H1 (cell line): Measurements from ENCODE around the gene DAB2IP. TPM values are rescaled to one million over a fixed set of nuclear protein-coding genes. Genes with fewer than 3 reads are reported as not detected.

ENCODE experiments used
- CTCF ChIA-PET: fragments of 300-600 bp; sonication (Branson Sonifier 250); formaldehyde crosslinking; loops from one replicate; lab custom pipeline; 2021; ENCODE audit not compliant: partially characterized antibody; lab: Charles Lee
- POLR2A ChIA-PET: fragments of 300-600 bp; sonication (Branson Sonifier 250); formaldehyde crosslinking; loops from one replicate; lab custom pipeline; 2021; ENCODE audit warnings: inconsistent platforms; ENCODE audit not compliant: partially characterized antibody; lab: Charles Lee
- DNase-seq, 2 experiments: peaks; one replicate each; pipeline versions ENCODE4 v3.0.0 to v3.0.0-alpha.2; 2010 to 2022; ENCODE audit warnings: low spot score in 2 of 2, low read depth in 1 of 2, mixed read lengths in 1 of 2
- FAIRE-seq: peaks from 2 replicates; lab custom pipeline; 2011; peaks lifted over from hg19 to GRCh38; lab: Jason Lieb, UNC
- H2AFZ ChIP-seq: 2 replicates; pipeline ENCODE4 v1.8.1; 2012; ENCODE audit warnings: low read length, inconsistent platforms
- H2AK5ac ChIP-seq: 2 replicates; pipeline ENCODE4 v1.6.1; 2013; ENCODE audit warnings: low read depth, low read length
- H2BK120ac ChIP-seq: replicated peaks from 2 replicates; pipeline ENCODE3; 2013; ENCODE audit warnings: low read depth, low read length, inconsistent platforms
- H2BK12ac ChIP-seq: 2 replicates; pipeline ENCODE4 v1.6.1; 2013; ENCODE audit warnings: low read depth, low read length
- H2BK15ac ChIP-seq: 2 replicates; pipeline ENCODE4 v1.6.1; 2013; ENCODE audit warnings: low read length
- H2BK20ac ChIP-seq: 2 replicates; pipeline ENCODE4 v1.6.1; 2013; ENCODE audit warnings: low read length
- H2BK5ac ChIP-seq: 2 replicates; pipeline ENCODE4 v1.6.1; 2013; ENCODE audit warnings: low read depth, low read length
- H3K14ac ChIP-seq: 2 replicates; pipeline ENCODE4 v1.6.1; 2013; ENCODE audit warnings: inconsistent platforms; ENCODE audit not compliant: insufficient read length
- H3K18ac ChIP-seq: 2 replicates; pipeline ENCODE4 v1.6.1; 2013; ENCODE audit warnings: low read length; ENCODE audit errors: extremely low read depth
- H3K23ac ChIP-seq: 2 replicates; pipeline ENCODE4 v1.6.1; 2013; ENCODE audit warnings: inconsistent platforms; ENCODE audit not compliant: insufficient read length
- H3K23me2 ChIP-seq: 2 replicates; pipeline ENCODE4 v1.6.1; 2013; ENCODE audit warnings: low read depth, low read length
- H3K27ac ChIP-seq: 2 replicates; pipeline ENCODE4 v1.6.1; 2011; ENCODE audit warnings: low read depth, low read length, inconsistent platforms
- H3K27me3 ChIP-seq, 4 experiments: replicated peaks in 1 of 4; 1 replicate in 1 of 4; 2 replicates in 3 of 4; pipeline versions ENCODE4 v1.6.1 to v1.8.1; 2011 to 2013; ENCODE audit warnings: low read length in 3 of 4, mild to moderate bottlenecking in 3 of 4, inconsistent platforms in 2 of 4, mixed read lengths in 2 of 4, moderate library complexity in 1 of 4; ENCODE audit not compliant: control insufficient read depth in 3 of 4, insufficient read depth in 3 of 4; ENCODE audit errors: extremely low read depth in 1 of 4
- H3K36me3 ChIP-seq, 4 experiments: 2 replicates each; pipeline versions ENCODE4 v1.6.1 to v1.8.1; 2011 to 2013; ENCODE audit warnings: mild to moderate bottlenecking in 4 of 4, low read length in 3 of 4, moderate library complexity in 2 of 4, control low read depth in 1 of 4, inconsistent platforms in 1 of 4; ENCODE audit not compliant: insufficient read depth in 4 of 4, control insufficient read depth in 2 of 4
- H3K4ac ChIP-seq: replicated peaks from 2 replicates; pipeline ENCODE3; 2013; ENCODE audit warnings: low read length, low read depth, mixed read lengths, inconsistent platforms; ENCODE audit not compliant: insufficient read length
- H3K4me1 ChIP-seq, 4 experiments: replicated peaks in 1 of 4; 1 replicate in 1 of 4; 2 replicates in 3 of 4; pipeline versions ENCODE4 v1.6.1 to v1.8.1; 2011 to 2013; ENCODE audit warnings: low read length in 3 of 4, inconsistent platforms in 2 of 4, mixed read lengths in 1 of 4; ENCODE audit not compliant: insufficient read depth in 4 of 4, control insufficient read depth in 3 of 4
- H3K4me2 ChIP-seq, 2 experiments: 2 replicates each; pipeline versions ENCODE4 v1.6.1 to v1.8.1; 2011 to 2013; ENCODE audit warnings: low read depth in 2 of 2, low read length in 2 of 2, control low read depth in 1 of 2, inconsistent platforms in 1 of 2, mild to moderate bottlenecking in 1 of 2; ENCODE audit not compliant: insufficient read depth in 1 of 2
- H3K4me3 ChIP-seq, 4 experiments: fragments of 200-600, 300-600 bp in 1 of 4; sonication (generic), shearing (Covaris generic), sonication (Bioruptor Twin) in 1 of 4; 2 replicates each; pipeline versions ENCODE4 v1.5.1 to v1.8.1; 2011 to 2016; ENCODE audit warnings: low read length in 4 of 4, low read depth in 3 of 4, control low read depth in 2 of 4, inconsistent platforms in 2 of 4, mild to moderate bottlenecking in 2 of 4, mixed read lengths in 1 of 4, moderate library complexity in 1 of 4; ENCODE audit not compliant: insufficient read depth in 2 of 4; ENCODE audit errors: extremely low read depth in 1 of 4
- H3K56ac ChIP-seq: replicated peaks from 2 replicates; pipeline ENCODE3; 2013; ENCODE audit warnings: low read depth, mild to moderate bottlenecking, mixed read lengths, low read length, inconsistent platforms; ENCODE audit not compliant: insufficient read length
- H3K79me1 ChIP-seq: 2 replicates; pipeline ENCODE4 v1.6.1; 2013; ENCODE audit warnings: low read depth, low read length, control low read depth
- H3K79me2 ChIP-seq, 2 experiments: 2 replicates each; pipeline versions ENCODE4 v1.6.1 to v1.8.1; 2012 to 2013; ENCODE audit warnings: low read length in 2 of 2, mild to moderate bottlenecking in 2 of 2, inconsistent platforms in 1 of 2; ENCODE audit not compliant: insufficient read depth in 2 of 2, control insufficient read depth in 1 of 2
- H3K9ac ChIP-seq, 4 experiments: replicated peaks in 1 of 4; 1 replicate in 1 of 4; 2 replicates in 3 of 4; pipeline versions ENCODE4 v1.6.1 to v1.8.1; 2011 to 2013; ENCODE audit warnings: low read depth in 3 of 4, low read length in 3 of 4, control low read depth in 2 of 4, mild to moderate bottlenecking in 2 of 4, moderate library complexity in 2 of 4, inconsistent platforms in 1 of 4; ENCODE audit errors: extremely low read depth in 1 of 4
- H3K9me3 ChIP-seq, 2 experiments: 2 replicates each; pipeline versions ENCODE4 v1.6.1 to v1.8.1; 2012 to 2013; ENCODE audit warnings: mild to moderate bottlenecking in 2 of 2, moderate library complexity in 2 of 2, control low read depth in 1 of 2, inconsistent platforms in 1 of 2, low read depth in 1 of 2, low read length in 1 of 2, mixed read lengths in 1 of 2; ENCODE audit not compliant: insufficient read depth in 2 of 2
- H4K20me1 ChIP-seq, 2 experiments: replicated peaks in 1 of 2; 2 replicates each; pipeline versions ENCODE3 to v1.8.1; 2011 to 2013; ENCODE audit warnings: inconsistent platforms in 2 of 2, low read length in 2 of 2, mild to moderate bottlenecking in 1 of 2; ENCODE audit not compliant: insufficient read depth in 2 of 2, control insufficient read depth in 1 of 2
- H4K5ac ChIP-seq: 2 replicates; pipeline ENCODE4 v1.6.1; 2013; ENCODE audit warnings: low read length, low read depth, mixed read lengths, inconsistent platforms; ENCODE audit not compliant: insufficient read length
- H4K8ac ChIP-seq: 2 replicates; pipeline ENCODE4 v1.8.0; 2013; ENCODE audit warnings: mild to moderate bottlenecking, moderate library complexity, low read length, inconsistent platforms; ENCODE audit not compliant: insufficient read depth; ENCODE audit errors: extremely low read depth
- H4K91ac ChIP-seq: replicated peaks from 2 replicates; pipeline ENCODE3; 2013; ENCODE audit warnings: low read length, mixed read lengths, inconsistent platforms; ENCODE audit not compliant: insufficient read length
- CBX5 ChIP-seq: fragments of 300-800, 300-1000 bp; sonication (generic); IDR thresholded peaks from 2 replicates; pipeline ENCODE4 v1.7.1; 2016; ENCODE audit warnings: antibody characterized with exemption, low read length, low read depth
- EGR1 ChIP-seq: IDR thresholded peaks from 2 replicates; pipeline ENCODE4 v1.6.1; 2011; ENCODE audit warnings: low read depth, low read length, borderline replicate concordance
- ZNF274 ChIP-seq: IDR thresholded peaks from 2 replicates; pipeline ENCODE4 v1.7.0; 2012; ENCODE audit warnings: low read length, borderline replicate concordance; ENCODE audit errors: extremely low read depth
- WGBS, 2 experiments: shearing (Covaris generic) in 1 of 2; methylation state at CpG; one replicate each; pipeline versions ENCODE4 v1.1.6 to v1.1.7; 2013 to 2015; ENCODE audit warnings: low lambda C conversion rate in 2 of 2, mixed read lengths in 2 of 2, inconsistent platforms in 1 of 2, low coverage in 1 of 2, missing lambda C conversion rate in 1 of 2; ENCODE audit not compliant: insufficient replicate concordance in 2 of 2, insufficient coverage in 1 of 2, insufficient read length in 1 of 2; ENCODE audit errors: extremely low coverage in 1 of 2, missing lambda C conversion rate in 1 of 2; 5-methylcytosine and 5-hydroxymethylcytosine counted together
- polyA plus RNA-seq, 7 experiments: library from polyadenylated mRNA; depleted of rRNA in 3 of 7; stranded (reverse) in 5 of 7; unstranded in 2 of 7; fragments of >200 nt in 5 of 7; fragments of 200-250 nt in 2 of 7; gene quantifications; 1 replicate in 5 of 7; 2 replicates in 1 of 7; 4 replicates in 1 of 7; pipeline versions ENCODE4 v1.2.1 to v1.2.3, GENCODE V29; 2011 to 2013; ENCODE audit warnings: missing spikeins in 2 of 7, mixed read lengths in 2 of 7
- total RNA-seq: library from RNA; stranded (reverse); fragmentation: NEBNext Ultra II Directional; extraction: Animal tissue kit (Norgen Biotek cat#: 25700); gene quantifications from 2 replicates; pipeline ENCODE4 v1.2.1, GENCODE V29; 2021
- TF ChIP-seq, protein P1 (sequence below): IDR thresholded peaks from 2 replicates; pipeline ENCODE4 v1.6.1; 2012; ENCODE audit warnings: inconsistent platforms

The DAB2IP gene
- total and polyA plus RNA-seq, 2 of the 8 experiments (the other 6 are each of a cell fraction or from before 2014, with no cell fraction given) = 19.7 to 39.5 TPM

DNA sequence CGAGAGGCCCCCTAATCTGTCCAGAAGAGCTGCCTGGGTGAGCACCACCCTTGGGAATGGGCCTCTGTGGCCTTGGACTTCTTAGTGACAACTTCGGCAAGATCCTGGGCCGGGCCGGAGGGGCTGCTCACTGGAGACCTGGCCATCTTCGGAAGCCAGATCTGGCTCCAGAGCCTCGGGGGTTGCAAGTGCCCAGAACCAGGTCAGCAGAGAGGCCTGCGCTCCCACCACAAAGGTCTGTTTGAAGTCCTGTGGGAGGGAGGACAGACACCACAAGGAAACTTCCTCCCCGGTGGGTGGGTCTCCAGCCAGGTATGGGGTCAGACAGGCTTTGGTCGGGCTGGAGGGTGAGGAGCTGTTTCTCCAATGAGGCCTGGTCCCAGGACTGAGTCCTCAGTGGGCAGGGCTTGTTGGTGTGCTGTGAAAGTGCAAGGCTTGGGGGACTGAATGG, 86.1 kb downstream of the DAB2IP start:
- H3K4me2 ChIP-seq = peak overlapping the region; percentile 91 to 94; a peak in 2 of 4 replicates
- WGBS, 2 experiments = 91% methylated on average over 9 of the region's 9 CpGs; no CpG with 5 or more reads in 1 of the 2 experiments
- H3K23ac ChIP-seq = no peak overlapping the region
- peaks cover 27% of the 10 kb centered on the region for H3K79me1 ChIP-seq
- H2AK5ac ChIP-seq = no peak overlapping the region
- no peak overlapping the region; the same call in 1 of the 2 replicates for H2BK15ac ChIP-seq
- peaks cover 16 to 34% of the 10 kb centered on the region in 2 experiments for H4K20me1 ChIP-seq
- H3K4ac ChIP-seq = no peak overlapping the region
- H3K9ac ChIP-seq = no peak overlapping the region
- ChIA-PET CTCF (interaction anchor here (0.8 to 20.3 kb wide), 4 partner anchors 19 to 97 kb away, joined by 3 to 305 read pairs (median 4); no protein-coding TSS in a partner anchor), POLR2A (no interaction called here)
- H4K8ac ChIP-seq = no peak overlapping the region
- no peaks in the 10 kb centered on the region for H3K9me3 ChIP-seq
- H3K56ac ChIP-seq = no peak overlapping the region
- H3K27me3 ChIP-seq = peaks cover 0 to 8% (median 4%) of the 10 kb centered on the region in 4 experiments; a peak in 4 of 7 replicates
- H2AFZ ChIP-seq = no peak overlapping the region
- H3K4me3 ChIP-seq = peak overlapping the region in 1 of 4 experiments; percentile 83; a peak in 1 of 8 replicates
- no peak overlapping the region for H3K14ac ChIP-seq
- H4K91ac ChIP-seq = no peak overlapping the region
- no peaks in the 10 kb centered on the region for H3K36me3 ChIP-seq
- H3K18ac ChIP-seq = peak overlapping the region; percentile 48; the same call in 1 of the 2 replicates
- H2BK5ac ChIP-seq = peak overlapping the region; percentile 32
- FAIRE-seq (no peak), DNase-seq (no peak)
- no peak overlapping the region for H3K27ac ChIP-seq
- peaks cover 11% of the 10 kb centered on the region for H3K23me2 ChIP-seq
- H4K5ac ChIP-seq = no peak overlapping the region
- H2BK20ac ChIP-seq = no peak overlapping the region
- no peak overlapping the region for H2BK120ac ChIP-seq
- H3K4me1 ChIP-seq = peaks cover 15 to 52% (median 38%) of the 10 kb centered on the region in 4 experiments
- peak overlapping the region; percentile 43; the same call in 1 of the 2 replicates for H2BK12ac ChIP-seq
- peaks cover 0 to 29% of the 10 kb centered on the region in 2 experiments; a peak in 1 of 4 replicates for H3K79me2 ChIP-seq
- TF ChIP-seq ZNF274 (no peak), EGR1 (no peak), CBX5 (no peak)
- TF ChIP-seq, protein P1, sequence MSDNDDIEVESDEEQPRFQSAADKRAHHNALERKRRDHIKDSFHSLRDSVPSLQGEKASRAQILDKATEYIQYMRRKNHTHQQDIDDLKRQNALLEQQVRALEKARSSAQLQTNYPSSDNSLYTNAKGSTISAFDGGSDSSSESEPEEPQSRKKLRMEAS = no peak
